ENCODE results near the gene LMF2. TPM values are rescaled to one million over a fixed set of nuclear protein-coding genes. Genes with fewer than 3 reads are reported as not detected.

The LMF2 gene
- polyA plus RNA-seq, 1 of the 3 experiments (the other 2 are of a cell fraction) = 34.3 TPM

DNA sequence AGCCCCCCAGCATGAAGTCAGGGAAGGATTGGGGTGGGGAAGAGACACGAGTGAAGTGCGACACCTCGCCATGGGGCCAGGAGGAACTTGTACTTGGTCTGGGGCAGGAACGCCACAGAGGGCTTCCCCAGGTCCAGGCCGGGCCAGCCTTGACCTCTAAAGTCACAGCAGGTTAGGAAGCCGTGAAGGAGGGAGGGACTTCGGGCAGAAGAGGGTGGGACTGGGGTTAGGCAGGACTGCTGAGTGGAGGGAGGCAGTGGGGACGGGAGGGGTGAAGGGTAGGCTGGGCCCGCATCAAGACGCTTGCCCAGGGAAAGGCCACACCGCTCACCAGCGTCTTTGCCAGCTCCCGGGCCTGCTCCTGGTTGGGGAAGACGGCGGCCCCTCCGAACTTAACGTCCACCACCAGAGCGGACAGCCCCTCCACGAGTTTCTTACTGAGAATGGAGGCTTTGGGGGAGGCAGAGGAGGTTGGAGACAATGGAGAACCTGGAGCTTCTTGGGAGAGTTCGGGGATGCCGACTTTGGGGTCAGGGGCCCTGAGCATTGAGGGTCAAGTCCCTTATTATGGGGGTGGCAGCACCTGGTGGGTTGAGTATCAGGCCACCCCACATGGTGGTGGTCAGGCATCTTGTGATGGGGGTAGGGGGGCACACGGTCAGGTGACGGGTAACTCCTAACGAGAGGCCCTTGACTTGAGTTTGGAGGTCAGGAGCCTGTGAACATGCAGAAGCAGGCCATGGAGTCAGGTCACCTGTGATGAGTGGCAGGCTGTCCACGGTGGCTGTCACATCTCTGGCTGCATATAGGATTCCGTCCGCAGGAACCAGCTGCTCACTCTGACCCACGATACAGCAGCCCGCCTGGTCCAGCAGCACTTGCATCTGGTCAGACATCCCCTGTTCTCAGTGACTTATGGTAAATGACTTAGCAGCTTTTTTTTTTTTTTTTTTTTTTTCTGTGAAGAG is 19.6 kb upstream of the LMF2 start:
- Histone ChIP-seq H3K27ac (ENCODE audit: low read depth in 2 of 2, low read length in 1 of 2) (peak overlapping the region; percentile 68 to 93), H4K20me1 (ENCODE audit: insufficient read depth) (peaks cover 8% of the 10 kb centered on the region; the same call in 1 of the 2 replicates), H2AFZ (ENCODE audit: low read depth) (peak overlapping the region; percentile 76; the same call in 1 of the 2 replicates), H3K4me2 (peak overlapping the region; percentile 93), H3F3A (replicated peaks; ENCODE audit: insufficient read depth) (peaks cover 19% of the 10 kb centered on the region), H3K4me3 (ENCODE audit: low read depth in 2 of 2, low read length in 1 of 2) (peak overlapping the region; percentile 80 to 81), H3K9ac (peak overlapping the region; percentile 80), H3K9me3 (no peaks in the 10 kb centered on the region), H3K4me1 (ENCODE audit: control insufficient read depth in 1 of 2, insufficient read depth in 2 of 2, low read depth in 1 of 2, low read length in 1 of 2) (peaks cover 7 to 30% of the 10 kb centered on the region in 2 experiments; a peak in 2 of 4 replicates), H3K9me2 (no peaks in the 10 kb centered on the region), H3K36me3 (replicated peaks in 1 of 2; ENCODE audit: control insufficient read depth in 1 of 2, insufficient read depth in 2 of 2, low read length in 1 of 2) (peaks cover 0 to 19% of the 10 kb centered on the region in 2 experiments), H3K27me3 (ENCODE audit: insufficient read depth) (no peaks in the 10 kb centered on the region), H3K79me2 (ENCODE audit: insufficient read depth) (peaks cover 18% of the 10 kb centered on the region)
- peak; percentile 77 for DNase-seq
- ChIA-PET POLR2A (no interaction called here), CTCF (interaction anchor here (0.6 to 3.0 kb wide), 8 partner anchors 9 to 93 kb away, joined by 3 to 18 read pairs (median 4); partner anchors contain the start of genes CPT1B and LMF2)
- TF ChIP-seq GABPA (IDR thresholded peaks at IDR 0.05; ENCODE audit: low read depth) (no peak), ELF1 (IDR thresholded peaks at IDR 0.05) (no peak), SMC3 (IDR thresholded peaks at IDR 0.05; ENCODE audit: low read depth, low read length) (no peak), FOXJ3 (CRISPR knock-in tag; IDR thresholded peaks at IDR 0.05) (no peak), EP300 (IDR thresholded peaks at IDR 0.05; ENCODE audit: borderline replicate concordance in 1 of 2, low read depth in 1 of 2, low read length in 1 of 2) (no peak), NFIC (IDR thresholded peaks at IDR 0.05; ENCODE audit: borderline replicate concordance) (no peak), USF2 (IDR thresholded peaks at IDR 0.05; ENCODE audit: borderline replicate concordance, low read depth, low read length) (no peak), MXI1 (IDR thresholded peaks at IDR 0.05; ENCODE audit: low read depth, low read length) (no peak), ZBTB33 (IDR thresholded peaks at IDR 0.05; ENCODE audit: borderline replicate concordance, low read depth) (no peak), RCOR1 (IDR thresholded peaks at IDR 0.05; ENCODE audit: low read length) (no peak), IRF3 (IDR thresholded peaks at IDR 0.05; ENCODE audit: low read depth, low read length) (no peak), FOSL2 (IDR thresholded peaks at IDR 0.05; ENCODE audit: borderline replicate concordance, low read depth) (no peak)
- 41% methylated on average over 17 of the region's 29 CpGs for WGBS (ENCODE audit: low lambda C conversion rate)
